NCI-H187 (cell line): ENCODE results near the gene UBE3D.
"Not testable (repeated sequence)": the region's sequence is repeated elsewhere in the genome, so short reads cannot be mapped to it uniquely, and the experiment has no call there.

Experiments used
- DNase-seq, 2 experiments: peaks; one replicate each; lab custom pipeline; 2025; lab: John Stamatoyannopoulos, UW

UBE3D gene

DNA sequence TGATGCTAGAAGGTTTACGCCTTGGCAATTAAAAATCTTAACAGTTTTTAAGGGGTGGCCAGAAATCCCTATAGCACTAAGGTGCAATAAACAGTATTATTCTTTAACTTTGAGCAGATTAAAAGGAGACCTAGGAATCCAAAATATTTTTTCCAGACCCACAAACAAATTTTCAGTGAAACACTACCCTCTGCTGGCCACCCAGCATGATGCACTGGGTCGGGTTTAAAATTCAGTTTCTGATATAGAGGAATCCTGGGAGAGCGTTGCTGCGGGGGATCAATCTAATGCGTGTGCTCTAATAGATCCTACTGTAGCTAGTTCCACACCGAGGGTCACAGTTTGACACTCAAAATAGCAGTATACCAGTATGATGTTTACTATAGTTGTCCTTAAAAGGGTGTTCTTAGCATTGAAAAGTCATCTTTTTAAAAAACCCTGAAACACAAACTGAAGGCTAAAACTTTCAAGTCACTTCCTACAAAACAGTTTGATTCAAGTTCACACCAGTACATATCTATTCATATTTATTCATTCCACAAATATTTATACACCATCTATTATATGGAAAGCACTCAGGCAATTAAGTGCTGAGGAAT lies 10.2 kb downstream of the UBE3D start:
- peak in 1 of 2 experiments; percentile 8 for DNase-seq

DNA sequence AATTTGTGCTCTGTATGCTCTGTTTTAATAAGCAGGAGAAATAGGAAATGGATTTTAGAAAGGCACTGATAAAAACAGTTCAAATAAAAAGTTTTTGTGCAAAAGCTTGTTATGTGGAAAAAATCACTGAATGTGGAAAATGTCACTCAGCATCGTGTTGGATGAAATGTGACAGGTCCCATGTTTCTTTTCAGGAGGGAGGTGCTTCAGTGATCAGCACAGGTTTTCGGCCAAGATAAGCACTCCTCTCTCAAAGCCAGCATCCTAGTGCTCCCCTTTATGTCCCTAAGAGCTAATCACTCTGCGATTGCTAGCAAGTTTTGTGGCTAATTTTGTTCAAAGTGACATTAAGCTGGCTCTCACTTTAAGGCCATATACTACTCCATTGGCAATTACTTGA lies 12.0 kb downstream of the UBE3D start:
- no peak for DNase-seq

DNA sequence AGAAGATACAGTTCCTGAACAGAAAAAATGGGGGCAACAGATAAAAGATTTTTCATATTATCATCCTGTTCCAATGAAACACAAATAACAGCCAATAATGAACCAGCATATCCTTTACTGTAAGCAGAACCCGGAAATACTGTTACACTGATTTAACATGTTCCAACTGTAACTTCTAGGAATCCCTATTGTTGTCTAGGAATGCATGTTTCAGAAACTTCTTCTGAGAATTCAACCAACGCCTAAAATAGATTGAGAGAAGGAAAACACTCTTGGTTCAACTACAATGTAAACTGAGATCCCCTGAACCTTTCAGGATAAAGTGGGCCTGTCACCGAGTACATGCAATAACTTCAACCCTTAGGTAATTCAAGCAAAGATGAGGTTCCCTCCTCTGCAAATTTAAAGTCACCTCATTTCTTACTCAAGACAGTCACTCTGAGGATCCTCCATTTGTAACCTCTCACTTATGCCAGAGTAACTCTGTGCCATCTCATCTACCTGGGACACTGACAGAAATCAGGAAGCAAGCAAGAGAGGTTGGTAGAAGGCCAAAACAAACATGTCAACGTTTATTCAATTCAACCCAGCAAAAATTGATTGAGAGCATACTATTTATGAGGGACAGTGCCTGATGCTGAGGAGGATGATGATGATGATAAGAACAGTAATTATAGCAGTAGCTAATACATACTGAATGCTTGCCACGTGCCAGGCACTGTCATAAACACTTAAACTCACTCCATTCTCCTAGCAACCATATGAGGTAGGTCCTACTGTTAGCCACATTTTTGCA lies 14.1 kb downstream of the UBE3D start:
- no peak for DNase-seq

DNA sequence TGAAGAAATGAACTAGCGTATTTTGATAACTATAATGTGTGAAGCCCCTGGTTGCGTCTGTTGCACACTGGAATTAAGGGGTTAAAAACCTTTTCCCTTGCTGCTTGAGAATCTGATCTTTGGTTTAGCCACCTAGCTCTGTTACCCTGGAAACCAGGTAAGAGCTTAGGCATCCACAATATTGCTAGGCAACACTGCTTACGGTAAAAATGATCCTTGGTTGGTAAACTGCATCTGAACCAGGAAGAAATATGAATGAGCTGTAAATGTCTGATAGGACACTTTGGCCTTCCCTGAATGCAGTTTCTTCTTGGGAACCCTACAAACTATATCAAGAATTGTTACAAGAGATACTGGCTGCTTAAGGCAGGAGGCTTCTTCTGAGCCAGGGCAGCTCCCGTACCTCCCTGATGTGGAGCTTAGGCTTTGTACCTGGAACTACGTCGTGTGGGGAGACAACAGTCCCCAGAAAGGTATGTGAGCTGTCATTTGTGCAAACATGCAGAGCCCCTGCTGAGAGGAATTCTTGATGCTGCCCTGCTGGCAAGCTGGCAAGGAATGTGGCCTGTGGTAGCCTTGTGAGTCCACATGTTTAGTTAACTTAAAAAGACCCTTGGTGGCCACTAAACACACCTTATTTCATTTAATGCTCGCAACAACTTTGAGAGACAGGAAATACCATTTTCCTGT lies 18.4 kb downstream of the UBE3D start:
- no peak for DNase-seq

DNA sequence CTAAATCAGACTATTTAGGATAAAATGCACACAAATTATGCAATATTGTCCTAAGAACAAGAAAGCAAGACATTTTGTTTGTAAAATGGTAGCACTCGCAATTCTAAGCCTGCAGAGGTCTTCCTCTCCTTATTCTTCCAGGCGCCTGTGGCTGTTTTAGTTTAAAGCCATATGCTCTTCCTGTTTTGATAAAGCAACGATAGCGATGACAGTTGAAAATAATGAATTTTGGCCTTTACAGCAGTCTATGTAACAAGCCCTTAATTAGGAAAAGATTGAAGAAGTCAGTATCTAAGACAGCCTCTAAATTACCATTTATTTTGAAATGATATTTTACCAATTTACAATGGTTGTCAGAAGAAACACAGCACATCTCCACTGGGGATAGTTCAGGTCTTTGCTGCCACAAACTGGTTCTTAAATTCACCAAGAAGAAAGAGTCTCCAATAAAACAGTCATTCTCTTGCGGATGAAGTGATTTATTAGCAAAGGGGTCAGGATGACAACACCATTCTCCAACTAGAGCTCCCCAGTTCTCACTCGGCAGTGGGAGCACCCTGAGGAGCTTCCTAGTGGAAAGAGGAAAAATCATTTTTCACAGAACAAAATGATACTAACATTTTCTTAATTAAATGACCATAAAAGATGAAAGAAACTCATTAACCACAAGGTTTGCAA lies 21.4 kb downstream of the UBE3D start:
- DNase-seq: no peak

DNA sequence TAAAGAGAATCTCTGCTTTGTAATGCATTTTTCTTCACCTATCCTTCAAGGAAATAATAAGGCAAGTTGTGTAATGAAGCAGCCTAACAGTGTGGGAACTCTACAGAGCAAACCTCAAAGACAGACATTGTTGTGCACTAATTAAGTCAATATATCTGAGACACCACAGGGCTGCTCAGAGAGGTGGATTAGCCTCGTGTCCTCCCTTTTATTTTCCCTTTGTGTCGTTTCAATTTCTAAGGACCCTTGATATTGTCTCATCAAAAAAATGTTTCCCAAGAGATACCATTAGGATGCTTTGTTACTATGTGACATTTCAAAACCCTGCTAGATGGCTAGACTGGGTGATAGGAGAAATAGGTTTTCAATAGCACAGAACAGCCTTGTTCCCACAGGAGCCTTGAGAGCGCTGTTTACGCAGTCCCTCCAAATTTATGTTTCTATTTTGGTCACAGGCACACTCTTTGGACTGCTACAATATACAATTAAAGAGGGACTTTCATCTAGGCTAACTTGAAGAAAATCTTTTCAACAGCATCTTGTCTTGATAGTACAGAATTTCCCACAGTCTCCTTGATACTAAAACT lies 23.1 kb downstream of the UBE3D start:
- no peak for DNase-seq

DNA sequence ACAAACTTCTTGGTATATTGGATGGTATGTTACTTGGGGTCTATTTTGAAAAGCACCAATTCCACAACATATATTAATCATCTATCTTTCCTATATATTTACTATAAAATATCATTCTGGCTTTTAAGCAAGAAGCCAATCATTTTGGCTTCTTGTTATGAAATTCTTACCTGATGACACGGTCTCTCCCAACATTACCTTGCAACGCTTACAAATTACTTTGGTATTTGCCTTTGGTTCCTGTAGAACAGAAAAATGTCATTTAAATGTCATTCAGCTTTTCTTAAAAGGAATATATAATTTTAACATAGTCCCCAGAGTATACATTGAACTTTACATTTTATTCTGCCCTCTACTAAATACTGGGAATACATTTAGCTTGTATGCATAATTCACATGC lies 27.4 kb downstream of the UBE3D start:
- no peak for DNase-seq

DNA sequence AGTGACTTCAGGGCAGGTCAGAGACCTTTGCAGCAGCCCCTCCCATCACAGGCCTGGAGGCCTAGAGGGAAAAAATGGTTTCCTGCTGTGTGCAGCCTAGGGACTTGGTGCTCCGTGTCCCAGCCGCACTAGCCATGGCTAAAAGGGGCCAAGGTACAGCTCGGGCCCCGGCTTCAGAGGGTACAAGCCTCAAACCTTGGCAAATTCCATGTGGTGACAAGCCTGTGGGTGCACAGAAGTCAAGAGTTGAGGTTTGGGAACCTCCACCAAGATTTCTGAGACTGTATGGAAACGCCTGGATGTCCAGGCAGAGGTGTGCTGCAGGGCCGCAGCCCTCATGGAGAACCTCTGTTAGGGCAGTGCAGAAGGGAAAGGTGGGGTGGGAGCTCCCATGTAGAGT lies 34.0 kb downstream of the UBE3D start:
- DNase-seq: no peak

DNA sequence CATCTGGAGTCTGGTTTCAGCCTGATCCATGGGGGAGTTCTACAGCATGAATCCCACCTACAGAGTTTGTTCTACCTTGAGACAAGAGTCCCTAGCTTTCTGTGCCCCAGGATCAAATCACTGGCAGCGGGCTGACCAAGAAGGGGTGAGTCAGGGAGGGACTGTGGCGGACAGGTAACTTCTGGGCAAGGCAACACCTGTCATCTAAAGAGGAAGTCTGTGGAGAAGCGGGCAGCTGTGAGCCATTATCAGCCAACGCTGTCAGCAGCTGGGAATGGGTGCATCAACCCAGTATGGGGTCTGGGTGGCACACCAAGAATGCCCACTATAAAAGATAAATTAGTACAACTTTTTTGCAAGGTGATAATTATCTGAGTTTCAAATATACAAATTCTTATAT lies 45.9 kb downstream of the UBE3D start:
- DNase-seq: no peak

DNA sequence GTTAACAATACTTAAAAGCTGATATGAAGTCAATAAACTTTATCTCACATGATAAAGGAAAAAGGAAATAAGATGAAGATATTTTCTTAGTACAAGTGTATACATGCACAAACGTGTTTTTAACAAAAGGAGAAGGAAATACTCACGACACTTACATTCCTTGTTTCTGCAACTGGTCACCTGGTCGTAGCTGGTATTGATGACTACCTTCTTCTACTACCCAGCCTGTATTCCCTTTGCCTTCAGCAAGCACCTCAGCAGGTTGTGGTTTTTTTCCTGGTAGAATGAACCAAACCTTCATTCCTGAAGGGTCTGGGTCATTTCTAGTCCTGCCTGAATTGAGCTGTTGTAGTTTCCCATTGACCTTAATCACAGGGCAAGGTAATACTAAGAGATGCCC lies 54.5 kb downstream of the UBE3D start:
- DNase-seq: not testable (repeated sequence)

DNA sequence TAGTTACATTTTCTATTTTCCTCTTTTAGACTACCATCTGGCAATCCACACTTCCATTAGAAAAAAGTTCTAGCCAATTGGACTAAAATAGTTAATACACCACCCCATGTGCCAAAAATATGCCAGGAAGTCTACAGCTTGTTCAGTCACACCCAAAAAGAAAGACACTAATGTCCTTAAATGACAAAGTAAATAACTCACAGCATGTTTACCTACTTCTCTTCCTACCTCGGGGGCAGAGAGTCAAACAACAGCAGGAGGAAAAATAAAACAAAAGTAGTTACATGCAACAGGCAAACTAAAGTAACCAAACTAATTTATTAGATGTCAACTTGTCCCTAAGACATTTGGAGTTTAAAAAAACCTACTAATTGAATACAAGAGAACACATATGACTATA lies 57.0 kb downstream of the UBE3D start:
- no peak for DNase-seq

DNA sequence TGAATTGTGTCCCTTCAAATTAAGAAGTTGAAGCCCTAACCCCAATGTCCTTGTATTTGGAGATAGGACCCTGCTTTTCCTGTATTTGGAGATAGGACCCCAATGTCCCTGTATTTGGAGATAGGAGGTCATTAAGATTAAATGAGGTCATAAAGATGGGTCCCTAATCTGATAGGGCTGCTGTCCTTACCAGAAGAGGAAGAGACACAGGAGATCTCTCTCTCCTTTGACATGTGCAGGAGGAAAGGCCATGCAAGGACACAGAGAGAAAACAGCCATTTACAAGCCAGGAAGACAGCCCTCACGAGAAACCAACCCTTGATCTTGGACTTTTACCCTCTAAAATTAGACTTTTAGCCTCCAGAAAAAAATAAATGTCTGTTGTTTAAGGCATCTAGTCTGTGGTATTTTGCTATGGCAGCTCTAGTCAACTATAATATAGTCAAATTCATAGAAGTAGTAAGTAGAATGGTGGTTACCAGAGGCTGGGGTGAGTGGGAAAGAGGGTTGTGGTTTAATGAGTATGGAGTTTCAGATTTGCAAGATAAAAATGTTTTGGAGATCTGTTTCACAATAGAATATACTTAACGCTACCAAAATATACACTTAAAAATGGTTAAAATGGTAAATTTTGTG lies 59.3 kb downstream of the UBE3D start:
- DNase-seq: no peak

DNA sequence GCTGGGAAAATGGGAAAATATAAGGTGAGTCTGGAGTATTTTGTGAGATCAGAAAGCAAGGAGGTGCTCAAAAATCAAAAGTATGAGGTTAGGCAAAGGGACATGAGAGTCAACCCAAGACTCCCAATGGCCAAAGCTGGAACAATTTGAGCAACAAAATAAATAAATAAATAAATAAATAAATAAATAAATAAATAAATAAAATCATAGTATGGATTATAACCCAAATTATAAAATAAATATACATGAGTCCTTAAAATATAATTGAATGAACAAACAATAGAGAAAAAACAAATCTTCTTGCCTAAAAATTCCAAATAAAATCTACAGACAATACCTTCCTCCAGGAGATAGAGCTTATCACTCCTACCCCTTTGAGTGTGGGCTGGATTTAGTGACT lies 69.5 kb downstream of the UBE3D start:
- no peak for DNase-seq

DNA sequence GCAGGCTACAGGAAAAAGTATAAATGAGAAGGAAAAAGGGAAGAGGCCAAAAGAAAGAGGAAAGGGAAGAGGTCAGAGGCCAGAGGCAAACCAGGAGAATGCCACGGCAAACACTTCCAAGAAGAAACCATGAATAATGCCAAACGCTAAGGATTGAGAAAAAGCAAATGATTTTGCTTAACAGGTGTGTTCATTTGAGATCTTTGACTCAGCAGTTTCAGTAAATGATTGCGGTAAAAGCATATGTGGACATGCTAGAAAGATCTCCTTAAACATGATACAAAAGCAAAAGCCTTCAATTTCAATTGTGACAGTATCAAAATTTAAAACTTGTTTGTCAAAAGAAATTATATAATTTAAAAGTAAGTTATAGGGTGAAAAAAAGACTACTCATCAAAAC lies 70.6 kb downstream of the UBE3D start:
- DNase-seq: no peak

DNA sequence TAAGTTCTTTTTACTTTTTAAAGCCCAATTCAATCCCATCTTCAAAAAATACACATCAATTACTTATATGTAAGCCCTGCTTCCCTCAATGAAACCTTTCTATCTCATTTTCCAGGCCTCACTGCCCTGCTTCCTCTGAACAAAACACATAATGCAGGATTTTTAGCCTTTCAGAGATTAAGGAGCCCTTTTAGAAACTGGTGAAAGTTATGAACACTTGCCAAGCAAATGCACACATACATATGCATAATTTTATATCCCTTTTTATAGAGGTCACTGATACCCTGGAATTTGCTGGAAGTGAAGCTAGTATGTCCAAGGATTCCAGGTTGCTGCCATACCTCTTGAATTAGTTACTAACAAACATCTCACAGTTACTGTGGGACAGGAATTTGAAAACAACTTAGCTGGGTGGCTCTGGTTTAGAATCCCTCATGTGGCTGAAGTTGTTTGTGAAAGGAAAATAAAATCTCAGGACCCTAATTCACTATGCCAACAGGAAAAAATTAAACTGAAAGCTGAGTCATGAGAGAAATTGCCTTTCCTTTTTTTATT lies 75.8 kb downstream of the UBE3D start:
- no peak for DNase-seq

DNA sequence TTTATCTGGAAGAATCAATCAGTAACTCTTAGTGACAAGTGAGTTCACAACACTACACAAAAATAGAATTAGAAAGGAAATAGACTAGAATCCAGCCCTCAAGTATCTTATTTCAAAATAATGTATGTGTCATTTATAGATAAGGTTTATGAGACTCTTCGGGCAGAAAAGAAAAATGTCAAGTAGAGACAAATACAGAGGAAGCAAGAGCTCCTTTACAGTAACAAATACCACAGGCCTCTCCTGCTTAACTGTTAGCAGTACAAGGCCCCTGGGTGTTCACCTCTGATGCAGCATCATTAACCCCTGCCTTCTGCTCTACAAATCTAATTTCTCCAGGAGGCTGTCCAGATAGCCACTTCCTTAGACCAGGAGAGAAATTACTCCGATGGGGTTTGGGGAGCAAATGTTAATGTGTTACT lies 76.7 kb downstream of the UBE3D start:
- DNase-seq: no peak

DNA sequence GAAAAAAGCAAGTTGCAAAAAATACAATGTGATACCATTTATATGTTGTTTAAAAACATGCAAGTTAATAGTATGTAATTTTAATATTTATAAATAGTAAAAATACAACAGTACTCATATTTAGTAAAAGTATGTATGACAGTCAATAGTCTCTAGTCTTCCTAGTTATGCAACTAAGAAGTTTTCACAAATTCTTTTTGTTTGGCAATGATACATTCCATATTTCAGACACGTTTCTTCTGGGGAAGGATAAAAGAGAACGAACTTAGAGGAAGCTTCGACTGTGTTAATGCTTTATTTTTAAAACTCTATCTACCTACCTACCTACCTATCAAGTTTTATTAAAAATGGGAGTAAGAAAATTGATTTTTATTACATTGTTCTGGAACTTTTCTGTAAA lies 77.7 kb downstream of the UBE3D start:
- no peak for DNase-seq

DNA sequence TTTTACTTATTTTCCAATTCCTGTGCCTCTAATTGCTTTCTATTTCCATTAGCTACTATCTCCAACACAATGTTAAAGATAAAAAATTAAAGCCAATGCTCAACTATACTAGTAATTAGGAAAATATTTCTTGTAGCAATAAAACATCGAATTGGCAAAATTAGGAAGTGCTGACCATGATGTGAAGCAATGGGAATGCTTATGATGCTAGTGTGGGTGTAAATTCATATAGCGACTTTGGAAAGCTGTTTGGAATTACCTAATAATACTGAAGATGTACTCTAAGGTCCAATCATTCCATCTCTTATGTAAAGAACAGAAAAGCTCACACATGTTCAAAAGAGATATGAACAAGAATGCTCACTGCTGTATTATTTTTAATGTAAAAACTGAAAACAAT lies 78.2 kb downstream of the UBE3D start:
- no peak for DNase-seq

DNA sequence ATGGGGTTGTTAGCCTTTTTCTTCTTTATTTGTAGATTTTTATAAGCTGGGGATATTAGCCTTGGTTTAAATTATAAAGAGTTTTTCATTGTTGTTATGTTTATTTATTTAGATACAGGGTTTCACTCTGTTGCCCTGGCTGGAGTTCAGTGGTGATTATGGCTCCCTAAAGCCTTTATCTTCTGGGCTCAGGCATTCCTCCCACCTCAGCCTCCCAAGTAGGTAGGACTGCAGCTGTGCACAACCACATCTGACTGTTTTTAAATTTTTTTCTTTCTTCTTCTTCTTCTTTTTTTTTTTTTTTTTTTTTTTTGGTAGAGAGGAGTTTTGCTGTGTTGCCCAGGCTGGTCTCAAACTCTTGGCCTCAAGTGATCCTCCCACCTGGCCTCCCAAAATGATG lies 80.9 kb downstream of the UBE3D start:
- DNase-seq: no peak

DNA sequence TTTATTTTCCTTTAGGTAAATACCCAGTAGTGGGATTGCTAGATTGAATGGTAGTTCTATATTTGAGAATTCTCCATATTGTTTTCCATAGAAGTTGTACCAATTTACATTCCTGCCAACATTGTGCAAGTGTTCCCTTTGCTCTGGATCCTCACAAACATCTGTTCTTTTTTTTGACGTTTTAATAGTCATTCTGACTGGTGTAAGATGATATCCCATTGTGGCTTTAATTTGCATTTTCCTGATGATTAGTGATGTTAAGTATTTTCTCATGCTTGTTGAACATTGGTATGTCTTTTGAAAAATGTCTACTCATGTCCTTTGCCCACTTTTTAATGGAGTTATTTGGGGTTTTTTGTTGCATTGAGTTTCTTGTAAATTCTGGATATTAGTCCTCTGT lies 85.6 kb downstream of the UBE3D start:
- DNase-seq: no peak

DNA sequence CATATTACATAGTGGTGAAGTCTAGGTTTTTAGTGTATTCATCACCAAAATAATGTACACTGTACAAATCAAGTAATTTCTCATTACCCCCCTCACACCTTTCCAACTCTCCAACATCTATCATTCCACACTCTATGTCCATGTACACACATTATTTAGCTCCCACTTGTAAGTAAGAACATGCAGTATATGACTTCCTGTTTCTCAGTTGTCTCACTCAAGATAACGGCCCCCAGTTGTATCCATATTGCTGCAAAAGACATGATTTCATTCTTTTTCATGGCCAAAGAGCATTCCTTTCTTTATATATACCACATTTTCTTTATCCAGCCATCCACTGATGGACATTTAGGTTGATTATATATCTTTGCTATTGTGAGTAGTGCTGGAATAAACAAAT lies 86.0 kb downstream of the UBE3D start:
- DNase-seq: no peak
